Measurements from ENCODE around the gene PDE11A.

PDE11A gene

GRCh38 chr2:177598326-177599138, 474.0 kb downstream of the PDE11A start:
- Histone ChIP-seq H2AFZ (ENCODE audit: low read depth, low read length) (no peak overlapping the region), H3K4me1 (ENCODE audit: insufficient read depth, low read length) (peaks cover 32% of the 10 kb centered on the region), H3K36me3 (ENCODE audit: insufficient read depth, low read length) (no peaks in the 10 kb centered on the region), H3K4me3 (ENCODE audit: low read length) (no peak overlapping the region), H3K9me3 (ENCODE audit: low read length) (no peaks in the 10 kb centered on the region), H3K27me3 (ENCODE audit: insufficient read depth, low read length) (no peaks in the 10 kb centered on the region)

GRCh38 chr2:177597759-177598158, 474.8 kb downstream of the PDE11A start:
- Histone ChIP-seq H3K27me3 (ENCODE audit: insufficient read depth, low read length) (no peaks in the 10 kb centered on the region), H3K4me1 (ENCODE audit: insufficient read depth, low read length) (peaks cover 35% of the 10 kb centered on the region), H3K4me3 (ENCODE audit: low read length) (no peak overlapping the region), H3K36me3 (ENCODE audit: insufficient read depth, low read length) (no peaks in the 10 kb centered on the region), H3K9me3 (ENCODE audit: low read length) (no peaks in the 10 kb centered on the region), H2AFZ (ENCODE audit: low read depth, low read length) (no peak overlapping the region)

- no peak overlapping the region for H2AFZ ChIP-seq (ENCODE audit: low read depth, low read length)
- H3K36me3 ChIP-seq (ENCODE audit: insufficient read depth, low read length), result no peaks in the 10 kb centered on the region
- no peaks in the 10 kb centered on the region for H3K9me3 ChIP-seq (ENCODE audit: low read length)
- H3K27me3 ChIP-seq (ENCODE audit: insufficient read depth, low read length), result no peaks in the 10 kb centered on the region
- H3K4me1 ChIP-seq (ENCODE audit: insufficient read depth, low read length), result peaks cover 31% of the 10 kb centered on the region
- H3K4me3 ChIP-seq (ENCODE audit: low read length), result no peak overlapping the region
Measured at GRCh38 chr2:177596866-177597265, 475.7 kb downstream of the PDE11A start.

- Histone ChIP-seq H3K4me3 (ENCODE audit: low read length) (no peak overlapping the region), H3K9me3 (ENCODE audit: low read length) (no peaks in the 10 kb centered on the region), H3K27me3 (ENCODE audit: insufficient read depth, low read length) (no peaks in the 10 kb centered on the region), H3K36me3 (ENCODE audit: insufficient read depth, low read length) (no peaks in the 10 kb centered on the region), H2AFZ (ENCODE audit: low read depth, low read length) (no peak overlapping the region), H3K4me1 (ENCODE audit: insufficient read depth, low read length) (peaks cover 31% of the 10 kb centered on the region)
Measured at GRCh38 chr2:177595126-177595845, 477.3 kb downstream of the PDE11A start.

GRCh38 chr2:177593402-177593801, 479.2 kb downstream of the PDE11A start:
- Histone ChIP-seq H3K9me3 (ENCODE audit: low read length) (no peaks in the 10 kb centered on the region), H3K4me1 (ENCODE audit: insufficient read depth, low read length) (peaks cover 16% of the 10 kb centered on the region), H3K27me3 (ENCODE audit: insufficient read depth, low read length) (no peaks in the 10 kb centered on the region), H3K36me3 (ENCODE audit: insufficient read depth, low read length) (no peaks in the 10 kb centered on the region), H3K4me3 (ENCODE audit: low read length) (no peak overlapping the region), H2AFZ (ENCODE audit: low read depth, low read length) (no peak overlapping the region)

- Histone ChIP-seq H3K4me1 (ENCODE audit: insufficient read depth, low read length) (peaks cover 11% of the 10 kb centered on the region), H3K36me3 (ENCODE audit: insufficient read depth, low read length) (no peaks in the 10 kb centered on the region), H2AFZ (ENCODE audit: low read depth, low read length) (no peak overlapping the region), H3K4me3 (ENCODE audit: low read length) (no peak overlapping the region), H3K9me3 (ENCODE audit: low read length) (no peaks in the 10 kb centered on the region), H3K27me3 (ENCODE audit: insufficient read depth, low read length) (no peaks in the 10 kb centered on the region)
Measured at GRCh38 chr2:177592945-177593344, 479.6 kb downstream of the PDE11A start.

- Histone ChIP-seq H3K36me3 (ENCODE audit: insufficient read depth, low read length) (no peaks in the 10 kb centered on the region), H2AFZ (ENCODE audit: low read depth, low read length) (no peak overlapping the region), H3K4me1 (ENCODE audit: insufficient read depth, low read length) (peaks cover 7% of the 10 kb centered on the region), H3K4me3 (ENCODE audit: low read length) (no peak overlapping the region), H3K9me3 (ENCODE audit: low read length) (no peaks in the 10 kb centered on the region), H3K27me3 (ENCODE audit: insufficient read depth, low read length) (no peaks in the 10 kb centered on the region)
Measured at GRCh38 chr2:177592397-177592796, 480.2 kb downstream of the PDE11A start.

- H2AFZ ChIP-seq (ENCODE audit: low read depth, low read length), result no peak overlapping the region
- H3K27me3 ChIP-seq (ENCODE audit: insufficient read depth, low read length), result no peaks in the 10 kb centered on the region
- no peaks in the 10 kb centered on the region for H3K36me3 ChIP-seq (ENCODE audit: insufficient read depth, low read length)
- H3K4me1 ChIP-seq (ENCODE audit: insufficient read depth, low read length), result peaks cover 7% of the 10 kb centered on the region
- no peak overlapping the region for H3K4me3 ChIP-seq (ENCODE audit: low read length)
- no peaks in the 10 kb centered on the region for H3K9me3 ChIP-seq (ENCODE audit: low read length)
Measured at GRCh38 chr2:177589186-177589585, 483.4 kb downstream of the PDE11A start.

GRCh38 chr2:177588671-177589070, 483.9 kb downstream of the PDE11A start:
- Histone ChIP-seq H3K9me3 (ENCODE audit: low read length) (no peaks in the 10 kb centered on the region), H3K4me1 (ENCODE audit: insufficient read depth, low read length) (peaks cover 4% of the 10 kb centered on the region), H3K27me3 (ENCODE audit: insufficient read depth, low read length) (no peaks in the 10 kb centered on the region), H3K36me3 (ENCODE audit: insufficient read depth, low read length) (no peaks in the 10 kb centered on the region), H3K4me3 (ENCODE audit: low read length) (no peak overlapping the region), H2AFZ (ENCODE audit: low read depth, low read length) (no peak overlapping the region)

GRCh38 chr2:177587371-177587770, 485.2 kb downstream of the PDE11A start:
- no peaks in the 10 kb centered on the region for H3K9me3 ChIP-seq (ENCODE audit: low read length)
- H3K27me3 ChIP-seq (ENCODE audit: insufficient read depth, low read length), result no peaks in the 10 kb centered on the region
- no peak overlapping the region for H3K4me3 ChIP-seq (ENCODE audit: low read length)
- H2AFZ ChIP-seq (ENCODE audit: low read depth, low read length), result no peak overlapping the region
- H3K4me1 ChIP-seq (ENCODE audit: insufficient read depth, low read length), result no peaks in the 10 kb centered on the region
- no peaks in the 10 kb centered on the region for H3K36me3 ChIP-seq (ENCODE audit: insufficient read depth, low read length)

GRCh38 chr2:177586154-177586553, 486.4 kb downstream of the PDE11A start:
- Histone ChIP-seq H3K9me3 (ENCODE audit: low read length) (no peaks in the 10 kb centered on the region), H2AFZ (ENCODE audit: low read depth, low read length) (no peak overlapping the region), H3K27me3 (ENCODE audit: insufficient read depth, low read length) (no peaks in the 10 kb centered on the region)

GRCh38 chr2:177585234-177585863, 487.2 kb downstream of the PDE11A start:
- Histone ChIP-seq H3K36me3 (ENCODE audit: insufficient read depth, low read length) (no peaks in the 10 kb centered on the region), H2AFZ (ENCODE audit: low read depth, low read length) (no peak overlapping the region), H3K4me3 (ENCODE audit: low read length) (no peak overlapping the region), H3K4me1 (ENCODE audit: insufficient read depth, low read length) (no peaks in the 10 kb centered on the region), H3K27me3 (ENCODE audit: insufficient read depth, low read length) (no peaks in the 10 kb centered on the region), H3K9me3 (ENCODE audit: low read length) (no peaks in the 10 kb centered on the region)

More at GRCh38 chr2:177586154-177586553, 486.4 kb downstream of the PDE11A start:
- Histone ChIP-seq H3K36me3 (ENCODE audit: insufficient read depth, low read length) (no peaks in the 10 kb centered on the region), H3K4me3 (ENCODE audit: low read length) (no peak overlapping the region), H3K4me1 (ENCODE audit: insufficient read depth, low read length) (no peaks in the 10 kb centered on the region)

GRCh38 chr2:177584030-177584692, 488.4 kb downstream of the PDE11A start:
- H2AFZ ChIP-seq (ENCODE audit: low read depth, low read length), result no peak overlapping the region
- no peaks in the 10 kb centered on the region for H3K4me1 ChIP-seq (ENCODE audit: insufficient read depth, low read length)
- H3K4me3 ChIP-seq (ENCODE audit: low read length), result no peak overlapping the region

More at GRCh38 chr2:177584030-177584692, 488.4 kb downstream of the PDE11A start:
- Histone ChIP-seq H3K9me3 (ENCODE audit: low read length) (no peaks in the 10 kb centered on the region), H3K36me3 (ENCODE audit: insufficient read depth, low read length) (no peaks in the 10 kb centered on the region), H3K27me3 (ENCODE audit: insufficient read depth, low read length) (no peaks in the 10 kb centered on the region)
